A673 (cell line): Measurements from ENCODE around the gene UGT2A3. TPM values are rescaled to one million over a fixed set of nuclear protein-coding genes. Genes with fewer than 3 reads are reported as not detected.

ENCODE experiments used
- BruUV-seq: library from RNA; stranded (reverse); fragments of 400-500 nt; replicated peaks from 2 replicates; lab custom pipeline; 2021; lab: Mats Ljungman, UMichigan
- CTCF ChIA-PET: fragments of 300-600 bp; sonication (Branson Sonifier 250); formaldehyde crosslinking; loops from one replicate; lab custom pipeline; 2022; ENCODE audit warnings: antibody characterized with exemption; lab: Charles Lee
- POLR2A ChIA-PET: fragments of 300-600 bp; sonication (Branson Sonifier 250); formaldehyde crosslinking; loops from one replicate; lab custom pipeline; 2022; ENCODE audit warnings: antibody characterized with exemption; ENCODE audit not compliant: low non-redundant PET; lab: Charles Lee
- DNase-seq: peaks from one replicate; pipeline ENCODE4 v3.0.0-alpha.2; 2015; ENCODE audit warnings: low spot score
- H3K27ac ChIP-seq: fragments of 200-600 bp; sonication (generic); 2 replicates; pipeline ENCODE4 v1.5.1; 2016; ENCODE audit warnings: mixed run types, low read depth, mild to moderate bottlenecking, mixed read lengths, antibody characterized with exemption, low read length; ENCODE audit not compliant: poor library complexity, severe bottlenecking
- H3K27me3 ChIP-seq: fragments of 200-600 bp; sonication (generic); replicated peaks from 2 replicates; pipeline ENCODE4 v1.6.1; 2017; ENCODE audit warnings: mixed run types, low read depth, mild to moderate bottlenecking, mixed read lengths, antibody characterized with exemption, low read length; ENCODE audit not compliant: insufficient read depth, poor library complexity
- H3K36me3 ChIP-seq: fragments of 200-600 bp; sonication (generic); 2 replicates; pipeline ENCODE4 v1.6.1; 2016; ENCODE audit warnings: mixed run types, mild to moderate bottlenecking, mixed read lengths, antibody characterized with exemption, low read length; ENCODE audit not compliant: insufficient read depth, poor library complexity, severe bottlenecking
- H3K4me1 ChIP-seq: fragments of 200-600 bp; sonication (generic); 2 replicates; pipeline ENCODE4 v1.6.1; 2017; ENCODE audit warnings: mixed run types, mild to moderate bottlenecking, mixed read lengths, antibody characterized with exemption, low read length; ENCODE audit not compliant: insufficient read depth, poor library complexity, severe bottlenecking
- H3K4me3 ChIP-seq: fragments of 200-600 bp; sonication (generic); 2 replicates; pipeline ENCODE4 v1.5.1; 2016; ENCODE audit warnings: low read depth, mixed run types, mild to moderate bottlenecking, mixed read lengths, low read length; ENCODE audit not compliant: poor library complexity, severe bottlenecking
- H3K9me3 ChIP-seq: fragments of 200-600 bp; sonication (generic); 2 replicates; pipeline ENCODE4 v1.6.1; 2016; ENCODE audit warnings: mixed run types, low read depth, mild to moderate bottlenecking, mixed read lengths, antibody characterized with exemption, low read length; ENCODE audit not compliant: poor library complexity, severe bottlenecking
- CTCF ChIP-seq: fragments of 300-800, 200-600 bp; sonication (generic); conservative IDR thresholded peaks from 2 replicates; pipeline ENCODE4 v1.5.1; 2017; ENCODE audit warnings: low read depth, mild to moderate bottlenecking, antibody characterized with exemption, low read length, moderate library complexity, mixed read lengths
- EZH2 ChIP-seq: fragments of 200-600 bp; sonication (generic); IDR thresholded peaks from 2 replicates; pipeline ENCODE4 v1.6.1; 2017; ENCODE audit warnings: borderline replicate concordance, low read depth, mild to moderate bottlenecking, mixed read lengths, antibody characterized with exemption, low read length; ENCODE audit not compliant: poor library complexity, severe bottlenecking
- intact Hi-C: fragments of 100-400 bp; cut with micrococcal nuclease; formaldehyde crosslinking; loops from one replicate; pipeline ENCODE4 v1.10.0; 2022; ENCODE audit not compliant: unreplicated experiment
- total RNA-seq: library from RNA; stranded (reverse); gene quantifications from 2 replicates; pipeline ENCODE4 v1.2.3, GENCODE V29; 2021

The UGT2A3 gene
- total RNA-seq, 1 experiment from 2014 or later, result not detected

DNA sequence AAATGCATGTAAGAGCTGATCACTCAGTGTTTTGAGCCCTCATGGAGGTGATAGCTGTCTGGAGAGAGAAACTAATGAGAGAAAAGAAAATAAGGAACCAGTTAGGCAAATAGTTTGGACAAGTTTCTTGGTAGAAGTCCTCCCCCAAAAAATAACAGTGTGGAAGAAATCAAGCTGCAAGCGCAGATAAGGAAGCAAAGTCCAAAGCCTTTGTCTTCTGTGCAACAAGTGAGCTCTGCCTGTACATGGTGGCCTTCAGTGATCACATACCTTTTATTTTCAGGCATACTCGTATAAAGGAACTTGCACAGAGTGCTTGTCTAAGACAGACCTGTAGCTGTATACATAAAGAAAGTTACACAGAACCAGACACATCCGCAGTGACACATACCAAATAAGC, 2.5 kb upstream of the UGT2A3 start:
- Histone ChIP-seq H3K9me3 (no peaks in the 10 kb centered on the region), H3K27ac (no peak overlapping the region), H3K36me3 (no peaks in the 10 kb centered on the region), H3K4me1 (no peaks in the 10 kb centered on the region), H3K4me3 (no peak overlapping the region), H3K27me3 (no peaks in the 10 kb centered on the region)
- no TSS peak for BruUV-seq
- intact Hi-C loops, result no loop called here
- POLR2A ChIA-PET, result no interaction called here
- no peak for DNase-seq
- TF ChIP-seq EZH2, result no peak
- TF ChIP-seq CTCF, result no peak
- CTCF ChIA-PET, result no interaction called here

GRCh38 chr4:68953056-68953596, 1.5 kb upstream of the UGT2A3 start:
- BruUV-seq, result no TSS peak
- intact Hi-C loops, result no loop called here
- no peaks in the 10 kb centered on the region for H3K36me3 ChIP-seq
- DNase-seq, result no peak
- H3K27ac ChIP-seq, result no peak overlapping the region
- H3K4me3 ChIP-seq, result no peak overlapping the region
- ChIA-PET POLR2A (no interaction called here), CTCF (no interaction called here)
- H3K27me3 ChIP-seq, result no peaks in the 10 kb centered on the region
- no peaks in the 10 kb centered on the region for H3K4me1 ChIP-seq
- no peaks in the 10 kb centered on the region for H3K9me3 ChIP-seq
- no peak for TF ChIP-seq EZH2
- no peak for TF ChIP-seq CTCF

DNA sequence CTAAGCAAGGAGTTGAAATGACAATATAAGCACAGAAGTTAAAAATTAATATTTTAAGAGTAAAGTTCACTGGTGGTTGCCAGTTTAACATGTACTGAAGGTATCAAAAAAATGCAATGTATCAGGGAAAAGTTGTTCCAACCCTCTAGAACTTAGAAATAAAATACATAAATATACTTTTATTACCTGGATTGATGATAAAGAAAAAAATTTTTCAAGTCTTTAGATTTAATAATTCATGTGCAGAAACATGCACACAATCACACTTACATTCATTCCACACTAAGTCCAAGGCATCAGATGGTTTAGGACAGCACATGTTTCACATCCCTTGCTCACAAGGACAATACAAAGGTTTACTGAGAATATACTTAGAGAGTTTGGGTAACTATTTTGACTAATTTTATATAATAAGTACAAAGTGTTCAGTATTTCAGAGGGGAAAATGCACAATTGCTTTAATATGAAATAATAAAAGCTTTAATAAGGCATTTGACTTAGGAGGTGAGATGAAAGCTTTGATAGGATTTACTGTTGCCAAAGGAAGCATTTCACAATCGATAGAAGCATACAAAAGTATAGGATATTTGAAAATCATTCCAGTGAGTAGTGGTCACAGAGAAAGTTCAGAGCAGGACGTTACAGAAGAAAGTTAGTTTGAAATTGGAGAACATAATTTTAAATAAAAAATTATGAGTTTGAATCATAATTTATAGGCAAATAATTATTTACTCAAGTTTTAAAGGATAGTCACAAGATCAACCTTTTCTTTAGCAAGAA, 392 bp upstream of the UGT2A3 start:
- BruUV-seq, result no TSS peak
- H3K4me3 ChIP-seq, result no peak overlapping the region
- TF ChIP-seq CTCF, result no peak
- no peaks in the 10 kb centered on the region for H3K9me3 ChIP-seq
- no peaks in the 10 kb centered on the region for H3K4me1 ChIP-seq
- no peak for DNase-seq
- H3K36me3 ChIP-seq, result no peaks in the 10 kb centered on the region
- no peak overlapping the region for H3K27ac ChIP-seq
- ChIA-PET CTCF (no interaction called here), POLR2A (no interaction called here)
- intact Hi-C loops, result no loop called here
- no peaks in the 10 kb centered on the region for H3K27me3 ChIP-seq
